ENCODE measurements around the gene CREG2.

The CREG2 gene

GRCh38 chr2:101402630-101403029 is 15.3 kb upstream of the CREG2 start:
- Histone ChIP-seq H2AFZ (ENCODE audit: low read depth, low read length) (no peak overlapping the region), H3K4me3 (ENCODE audit: low read length) (no peak overlapping the region), H3K4me1 (ENCODE audit: low read length) (peaks cover 52% of the 10 kb centered on the region), H3K36me3 (replicated peaks; ENCODE audit: low read depth, low read length) (no peaks in the 10 kb centered on the region), H4K20me1 (ENCODE audit: insufficient read depth, low read length) (no peaks in the 10 kb centered on the region), H3K9ac (ENCODE audit: low read length) (no peak overlapping the region), H3K9me3 (ENCODE audit: insufficient read depth, low read length) (no peaks in the 10 kb centered on the region), H3K4me2 (ENCODE audit: low read length) (no peak overlapping the region), H3K79me2 (ENCODE audit: low read length) (no peaks in the 10 kb centered on the region), H3K27ac (ENCODE audit: low read length) (no peak overlapping the region), H3K27me3 (ENCODE audit: low read depth, low read length) (0 out of 2 replicates have a peak, but pooled peaks cover 4% of the 10 kb centered on the region)
- TF ChIP-seq CTCF (IDR thresholded peaks at IDR 0.05; ENCODE audit: low read depth, low read length) = no peak
- TF ChIP-seq EZH2phosphoT487 (IDR thresholded peaks at IDR 0.05; ENCODE audit: low read depth) = no peak

GRCh38 chr2:101401906-101402305 is 14.6 kb upstream of the CREG2 start:
- no peaks in the 10 kb centered on the region for H3K9me3 ChIP-seq (ENCODE audit: insufficient read depth, low read length)
- no peak overlapping the region for H3K9ac ChIP-seq (ENCODE audit: low read length)
- TF ChIP-seq CTCF (IDR thresholded peaks at IDR 0.05; ENCODE audit: low read depth, low read length) (peak; percentile 43), EZH2phosphoT487 (IDR thresholded peaks at IDR 0.05; ENCODE audit: low read depth) (no peak)
- H3K79me2 ChIP-seq (ENCODE audit: low read length) = no peaks in the 10 kb centered on the region
- peak overlapping the region; percentile 65; the same call in 1 of the 2 replicates for H3K4me3 ChIP-seq (ENCODE audit: low read length)
- H3K4me1 ChIP-seq (ENCODE audit: low read length) = peaks cover 58% of the 10 kb centered on the region
- H3K27me3 ChIP-seq (ENCODE audit: low read depth, low read length) = peaks cover 4% of the 10 kb centered on the region; the same call in 1 of the 2 replicates
- peak overlapping the region; percentile 89 for H3K4me2 ChIP-seq (ENCODE audit: low read length)
- H3K36me3 ChIP-seq (replicated peaks; ENCODE audit: low read depth, low read length) = no peaks in the 10 kb centered on the region
- H2AFZ ChIP-seq (ENCODE audit: low read depth, low read length) = no peak overlapping the region
- H4K20me1 ChIP-seq (ENCODE audit: insufficient read depth, low read length) = no peaks in the 10 kb centered on the region
- H3K27ac ChIP-seq (ENCODE audit: low read length) = peak overlapping the region; percentile 69

- peaks cover 4% of the 10 kb centered on the region; the same call in 1 of the 2 replicates for H3K27me3 ChIP-seq (ENCODE audit: low read depth, low read length)
- H3K4me1 ChIP-seq (ENCODE audit: low read length) = peaks cover 64% of the 10 kb centered on the region
- H3K4me2 ChIP-seq (ENCODE audit: low read length) = peak overlapping the region; percentile 89
- H4K20me1 ChIP-seq (ENCODE audit: insufficient read depth, low read length) = no peaks in the 10 kb centered on the region
- peak overlapping the region; percentile 65 for H3K4me3 ChIP-seq (ENCODE audit: low read length)
- H3K79me2 ChIP-seq (ENCODE audit: low read length) = no peaks in the 10 kb centered on the region
- peak overlapping the region; percentile 69 for H3K27ac ChIP-seq (ENCODE audit: low read length)
- no peaks in the 10 kb centered on the region for H3K36me3 ChIP-seq (replicated peaks; ENCODE audit: low read depth, low read length)
- no peak overlapping the region for H2AFZ ChIP-seq (ENCODE audit: low read depth, low read length)
- H3K9me3 ChIP-seq (ENCODE audit: insufficient read depth, low read length) = no peaks in the 10 kb centered on the region
- TF ChIP-seq CTCF (IDR thresholded peaks at IDR 0.05; ENCODE audit: low read depth, low read length) (no peak), EZH2phosphoT487 (IDR thresholded peaks at IDR 0.05; ENCODE audit: low read depth) (no peak)
- H3K9ac ChIP-seq (ENCODE audit: low read length) = 0 out of 2 replicates have a peak overlapping the region, but pooled peaks have one; percentile 12
Measured at GRCh38 chr2:101401326-101401665, 14.0 kb upstream of the CREG2 start.

- H3K4me1 ChIP-seq (ENCODE audit: low read length) = peaks cover 70% of the 10 kb centered on the region
Measured at GRCh38 chr2:101400506-101401325, 13.4 kb upstream of the CREG2 start.

More at GRCh38 chr2:101400506-101401325, 13.4 kb upstream of the CREG2 start:
- no peak for TF ChIP-seq EZH2phosphoT487 (IDR thresholded peaks at IDR 0.05; ENCODE audit: low read depth)
- TF ChIP-seq CTCF (IDR thresholded peaks at IDR 0.05; ENCODE audit: low read depth, low read length) = no peak
- Histone ChIP-seq H3K27ac (ENCODE audit: low read length) (peak overlapping the region; percentile 69), H3K9ac (ENCODE audit: low read length) (peak overlapping the region; percentile 28; the same call in 1 of the 2 replicates), H3K4me2 (ENCODE audit: low read length) (peak overlapping the region; percentile 89), H3K4me3 (ENCODE audit: low read length) (peak overlapping the region; percentile 65), H4K20me1 (ENCODE audit: insufficient read depth, low read length) (no peaks in the 10 kb centered on the region), H3K36me3 (replicated peaks; ENCODE audit: low read depth, low read length) (no peaks in the 10 kb centered on the region), H3K27me3 (ENCODE audit: low read depth, low read length) (peaks cover 4% of the 10 kb centered on the region; the same call in 1 of the 2 replicates), H2AFZ (ENCODE audit: low read depth, low read length) (0 out of 2 replicates have a peak overlapping the region, but pooled peaks have one; percentile 39), H3K79me2 (ENCODE audit: low read length) (no peaks in the 10 kb centered on the region), H3K9me3 (ENCODE audit: insufficient read depth, low read length) (no peaks in the 10 kb centered on the region)
